ENCODE results near the gene CRYBG1.

Gene CRYBG1

GRCh38 chr6:106474466-106474865 is 113.9 kb downstream of the CRYBG1 start:
- no peaks in the 10 kb centered on the region for H3K9me3 Mint-ChIP-seq
- DNase-seq (no peak), ATAC-seq (no peak)
- H3K4me1 Mint-ChIP-seq = peaks cover 12% of the 10 kb centered on the region
- no peaks in the 10 kb centered on the region for H3K36me3 Mint-ChIP-seq (ENCODE audit: low read depth)
- H3K27me3 Mint-ChIP-seq = no peaks in the 10 kb centered on the region
- H3K4me3 Mint-ChIP-seq = no peak overlapping the region
- H3K27ac Mint-ChIP-seq = no peak overlapping the region

GRCh38 chr6:106475284-106475683 is 114.8 kb downstream of the CRYBG1 start:
- Mint-ChIP-seq H3K27me3 (no peaks in the 10 kb centered on the region), H3K4me3 (no peak overlapping the region), H3K27ac (no peak overlapping the region), H3K4me1 (peaks cover 12% of the 10 kb centered on the region), H3K36me3 (ENCODE audit: low read depth) (no peaks in the 10 kb centered on the region), H3K9me3 (no peaks in the 10 kb centered on the region)
- ATAC-seq (no peak), DNase-seq (no peak)

GRCh38 chr6:106476331-106477105 is 116.0 kb downstream of the CRYBG1 start:
- Mint-ChIP-seq H3K4me1 (peaks cover 12% of the 10 kb centered on the region), H3K4me3 (no peak overlapping the region), H3K27me3 (no peaks in the 10 kb centered on the region), H3K9me3 (no peaks in the 10 kb centered on the region), H3K27ac (no peak overlapping the region), H3K36me3 (ENCODE audit: low read depth) (no peaks in the 10 kb centered on the region)
- ATAC-seq (peak; percentile 21), DNase-seq (no peak)

- Mint-ChIP-seq H3K9me3 (no peaks in the 10 kb centered on the region), H3K36me3 (ENCODE audit: low read depth) (no peaks in the 10 kb centered on the region), H3K27me3 (no peaks in the 10 kb centered on the region), H3K4me3 (no peak overlapping the region), H3K4me1 (peaks cover 12% of the 10 kb centered on the region), H3K27ac (no peak overlapping the region)
- ATAC-seq = no peak
- no peak for DNase-seq
Measured at GRCh38 chr6:106477146-106477545, 116.6 kb downstream of the CRYBG1 start.

- no peak for DNase-seq
- H3K27ac Mint-ChIP-seq = no peak overlapping the region
Measured at GRCh38 chr6:106477790-106478189, 117.3 kb downstream of the CRYBG1 start.

GRCh38 chr6:106486236-106486635 is 125.7 kb downstream of the CRYBG1 start:
- Mint-ChIP-seq H3K4me1 (no peaks in the 10 kb centered on the region), H3K27me3 (peaks cover 3% of the 10 kb centered on the region), H3K36me3 (ENCODE audit: low read depth) (no peaks in the 10 kb centered on the region), H3K4me3 (no peak overlapping the region), H3K27ac (no peak overlapping the region), H3K9me3 (no peaks in the 10 kb centered on the region)
- DNase-seq (no peak), ATAC-seq (no peak)

More at GRCh38 chr6:106477790-106478189, 117.3 kb downstream of the CRYBG1 start:
- peaks cover 12% of the 10 kb centered on the region for H3K4me1 Mint-ChIP-seq
- H3K9me3 Mint-ChIP-seq = no peaks in the 10 kb centered on the region
- no peaks in the 10 kb centered on the region for H3K36me3 Mint-ChIP-seq (ENCODE audit: low read depth)
- no peak for ATAC-seq
- H3K4me3 Mint-ChIP-seq = no peak overlapping the region
- no peaks in the 10 kb centered on the region for H3K27me3 Mint-ChIP-seq

- ATAC-seq = no peak
- H3K36me3 Mint-ChIP-seq (ENCODE audit: low read depth) = no peaks in the 10 kb centered on the region
Measured at GRCh38 chr6:106488494-106489370, 128.2 kb downstream of the CRYBG1 start.

GRCh38 chr6:106490030-106490429 is 129.5 kb downstream of the CRYBG1 start:
- Mint-ChIP-seq H3K9me3 (no peaks in the 10 kb centered on the region), H3K36me3 (ENCODE audit: low read depth) (no peaks in the 10 kb centered on the region), H3K4me3 (no peak overlapping the region), H3K27ac (no peak overlapping the region), H3K27me3 (peaks cover 3% of the 10 kb centered on the region), H3K4me1 (peaks cover 7% of the 10 kb centered on the region)
- no peak for DNase-seq
- no peak for ATAC-seq

More at GRCh38 chr6:106488494-106489370, 128.2 kb downstream of the CRYBG1 start:
- H3K27ac Mint-ChIP-seq = no peak overlapping the region
- H3K27me3 Mint-ChIP-seq = peaks cover 3% of the 10 kb centered on the region
- H3K4me1 Mint-ChIP-seq = peaks cover 5% of the 10 kb centered on the region
- no peaks in the 10 kb centered on the region for H3K9me3 Mint-ChIP-seq
- no peak for DNase-seq
- H3K4me3 Mint-ChIP-seq = no peak overlapping the region

GRCh38 chr6:106490436-106490835 is 129.9 kb downstream of the CRYBG1 start:
- H3K9me3 Mint-ChIP-seq = no peaks in the 10 kb centered on the region

GRCh38 chr6:106490974-106491373 is 130.5 kb downstream of the CRYBG1 start:
- no peaks in the 10 kb centered on the region for H3K36me3 Mint-ChIP-seq (ENCODE audit: low read depth)
- DNase-seq (no peak), ATAC-seq (no peak)
- H3K9me3 Mint-ChIP-seq = no peaks in the 10 kb centered on the region
- H3K4me3 Mint-ChIP-seq = no peak overlapping the region
- H3K27ac Mint-ChIP-seq = no peak overlapping the region
- H3K27me3 Mint-ChIP-seq = peaks cover 2% of the 10 kb centered on the region
- H3K4me1 Mint-ChIP-seq = peaks cover 7% of the 10 kb centered on the region

More at GRCh38 chr6:106490436-106490835, 129.9 kb downstream of the CRYBG1 start:
- no peak for ATAC-seq
- Mint-ChIP-seq H3K4me1 (peaks cover 7% of the 10 kb centered on the region), H3K27me3 (peaks cover 3% of the 10 kb centered on the region), H3K27ac (no peak overlapping the region), H3K36me3 (ENCODE audit: low read depth) (no peaks in the 10 kb centered on the region), H3K4me3 (no peak overlapping the region)
- no peak for DNase-seq

- H3K9me3 Mint-ChIP-seq = no peaks in the 10 kb centered on the region
- H3K27ac Mint-ChIP-seq = no peak overlapping the region
- ATAC-seq (no peak), DNase-seq (no peak)
- H3K27me3 Mint-ChIP-seq = no peaks in the 10 kb centered on the region
- H3K4me1 Mint-ChIP-seq = peaks cover 7% of the 10 kb centered on the region
- H3K4me3 Mint-ChIP-seq = no peak overlapping the region
- H3K36me3 Mint-ChIP-seq (ENCODE audit: low read depth) = no peaks in the 10 kb centered on the region
Measured at GRCh38 chr6:106495014-106495413, 134.5 kb downstream of the CRYBG1 start.

GRCh38 chr6:106496823-106497222 is 136.3 kb downstream of the CRYBG1 start:
- H3K36me3 Mint-ChIP-seq (ENCODE audit: low read depth) = no peaks in the 10 kb centered on the region
- ATAC-seq (no peak), DNase-seq (no peak)
- no peaks in the 10 kb centered on the region for H3K9me3 Mint-ChIP-seq
- H3K27me3 Mint-ChIP-seq = no peaks in the 10 kb centered on the region
- H3K4me3 Mint-ChIP-seq = no peak overlapping the region
- H3K4me1 Mint-ChIP-seq = peaks cover 7% of the 10 kb centered on the region
- H3K27ac Mint-ChIP-seq = no peak overlapping the region

- Mint-ChIP-seq H3K36me3 (ENCODE audit: low read depth) (no peaks in the 10 kb centered on the region), H3K27ac (no peak overlapping the region), H3K9me3 (no peaks in the 10 kb centered on the region), H3K4me3 (no peak overlapping the region), H3K27me3 (no peaks in the 10 kb centered on the region), H3K4me1 (no peaks in the 10 kb centered on the region)
- DNase-seq (no peak), ATAC-seq (no peak)
Measured at GRCh38 chr6:106501960-106502371, 141.4 kb downstream of the CRYBG1 start.

- DNase-seq (no peak), ATAC-seq (no peak)
- Mint-ChIP-seq H3K27me3 (peaks cover under 1% of the 10 kb centered on the region), H3K36me3 (ENCODE audit: low read depth) (no peaks in the 10 kb centered on the region), H3K4me1 (no peaks in the 10 kb centered on the region), H3K9me3 (no peaks in the 10 kb centered on the region), H3K27ac (no peak overlapping the region), H3K4me3 (no peak overlapping the region)
Measured at GRCh38 chr6:106502559-106502958, 142.0 kb downstream of the CRYBG1 start.

GRCh38 chr6:106508277-106508676 is 147.8 kb downstream of the CRYBG1 start:
- H3K4me3 Mint-ChIP-seq = no peak overlapping the region
- ATAC-seq = no peak
- H3K27me3 Mint-ChIP-seq = peaks cover 4% of the 10 kb centered on the region
- H3K9me3 Mint-ChIP-seq = no peaks in the 10 kb centered on the region
- peaks cover 2% of the 10 kb centered on the region for H3K36me3 Mint-ChIP-seq (ENCODE audit: low read depth)
- peaks cover 32% of the 10 kb centered on the region for H3K4me1 Mint-ChIP-seq
- no peak for DNase-seq
- no peak overlapping the region for H3K27ac Mint-ChIP-seq
